Measurements from ENCODE around the gene FOXS1. TPM values are rescaled to one million over a fixed set of nuclear protein-coding genes. Genes with fewer than 3 reads are reported as not detected.
A peak's percentile ranks its signal among the peaks of the same experiment; 100 is the strongest.

FOXS1 gene
- total RNA-seq, 1 donor: 0.36 TPM

GRCh38 chr20:31871618-31871954 is 26.2 kb upstream of the FOXS1 start:
- Histone ChIP-seq H3K79me2 (ENCODE audit: insufficient read depth, low read length) (no peaks in the 10 kb centered on the region), H3K4me3 (ENCODE audit: insufficient read depth, low read length) (no peak overlapping the region), H3K27me3 (ENCODE audit: insufficient read depth, low read length) (peaks cover 42% of the 10 kb centered on the region), H3K4me1 (ENCODE audit: insufficient read depth, low read length) (peaks cover 3% of the 10 kb centered on the region), H3K9me3 (ENCODE audit: low read depth, low read length) (no peaks in the 10 kb centered on the region), H4K20me1 (ENCODE audit: insufficient read depth, low read length) (peaks cover 3% of the 10 kb centered on the region), H3K4me2 (ENCODE audit: insufficient read depth, low read length) (no peak overlapping the region), H3K27ac (ENCODE audit: low read depth, low read length) (no peak overlapping the region), H2AFZ (ENCODE audit: low read length) (no peak overlapping the region), H3K36me3 (ENCODE audit: insufficient read depth, low read length) (no peaks in the 10 kb centered on the region)
- DNase-seq (ENCODE audit: insufficient read length, low spot score, missing footprints): no peak
- no peak for TF ChIP-seq CTCF (IDR thresholded peaks at IDR 0.05; ENCODE audit: extremely low read depth, low read depth, low read length)

GRCh38 chr20:31870726-31871617 is 25.6 kb upstream of the FOXS1 start:
- Histone ChIP-seq H2AFZ (ENCODE audit: low read length) (no peak overlapping the region), H3K36me3 (ENCODE audit: insufficient read depth, low read length) (no peaks in the 10 kb centered on the region), H3K27me3 (ENCODE audit: insufficient read depth, low read length) (peaks cover 42% of the 10 kb centered on the region), H3K9me3 (ENCODE audit: low read depth, low read length) (no peaks in the 10 kb centered on the region), H3K4me2 (ENCODE audit: insufficient read depth, low read length) (peak overlapping the region; percentile 88), H3K79me2 (ENCODE audit: insufficient read depth, low read length) (no peaks in the 10 kb centered on the region), H3K4me1 (ENCODE audit: insufficient read depth, low read length) (peaks cover 3% of the 10 kb centered on the region), H3K4me3 (ENCODE audit: insufficient read depth, low read length) (peak overlapping the region; percentile 68), H4K20me1 (ENCODE audit: insufficient read depth, low read length) (peaks cover 3% of the 10 kb centered on the region), H3K27ac (ENCODE audit: low read depth, low read length) (no peak overlapping the region)
- TF ChIP-seq CTCF (IDR thresholded peaks at IDR 0.05; ENCODE audit: extremely low read depth, low read depth, low read length): no peak
- no peak for DNase-seq (ENCODE audit: insufficient read length, low spot score, missing footprints)

GRCh38 chr20:31869942-31870725 is 24.7 kb upstream of the FOXS1 start, which contains the start of the genes DUSP15 and TTLL9:
Gene DUSP15, minus strand, starts transcription at chr20:31870527. Its CDS starts 190 bp downstream, at chr20:31870337.
Gene TTLL9, plus strand, starts transcription at chr20:31870634. Its CDS starts 493 bp downstream, at chr20:31871127.
- peak; percentile 85 for DNase-seq (ENCODE audit: insufficient read length, low spot score, missing footprints)
- peak within 1 kb of the TSS; percentile 88 for H3K4me2 ChIP-seq (ENCODE audit: insufficient read depth, low read length)
- H3K9me3 ChIP-seq (ENCODE audit: low read depth, low read length): no peaks in the 10 kb centered on the region
- no peaks in the 10 kb centered on the region for H3K79me2 ChIP-seq (ENCODE audit: insufficient read depth, low read length)
- H3K4me1 ChIP-seq (ENCODE audit: insufficient read depth, low read length): peaks cover 3% of the 10 kb centered on the region
- H3K36me3 ChIP-seq (ENCODE audit: insufficient read depth, low read length): no peaks in the 10 kb centered on the region
- H3K27me3 ChIP-seq (ENCODE audit: insufficient read depth, low read length): peaks cover 42% of the 10 kb centered on the region
- H3K27ac ChIP-seq (ENCODE audit: low read depth, low read length): no peak within 1 kb of the TSS
- no peak for TF ChIP-seq CTCF (IDR thresholded peaks at IDR 0.05; ENCODE audit: extremely low read depth, low read depth, low read length)
- H2AFZ ChIP-seq (ENCODE audit: low read length): peak within 1 kb of the TSS; percentile 87
- H3K4me3 ChIP-seq (ENCODE audit: insufficient read depth, low read length): peak within 1 kb of the TSS; percentile 68
- H4K20me1 ChIP-seq (ENCODE audit: insufficient read depth, low read length): peaks cover 3% of the 10 kb centered on the region

- peak overlapping the region; percentile 87 for H2AFZ ChIP-seq (ENCODE audit: low read length)
- no peaks in the 10 kb centered on the region for H3K36me3 ChIP-seq (ENCODE audit: insufficient read depth, low read length)
- no peak for TF ChIP-seq CTCF (IDR thresholded peaks at IDR 0.05; ENCODE audit: extremely low read depth, low read depth, low read length)
- H3K27ac ChIP-seq (ENCODE audit: low read depth, low read length): no peak overlapping the region
- peak overlapping the region; percentile 88 for H3K4me2 ChIP-seq (ENCODE audit: insufficient read depth, low read length)
- DNase-seq (ENCODE audit: insufficient read length, low spot score, missing footprints): no peak
- H3K9me3 ChIP-seq (ENCODE audit: low read depth, low read length): no peaks in the 10 kb centered on the region
- peaks cover 37% of the 10 kb centered on the region for H3K27me3 ChIP-seq (ENCODE audit: insufficient read depth, low read length)
- H3K4me1 ChIP-seq (ENCODE audit: insufficient read depth, low read length): peaks cover 3% of the 10 kb centered on the region
- no peaks in the 10 kb centered on the region for H3K79me2 ChIP-seq (ENCODE audit: insufficient read depth, low read length)
- H3K4me3 ChIP-seq (ENCODE audit: insufficient read depth, low read length): peak overlapping the region; percentile 68
- peaks cover 3% of the 10 kb centered on the region for H4K20me1 ChIP-seq (ENCODE audit: insufficient read depth, low read length)
These were observed 24.2 kb upstream of the FOXS1 start for GRCh38 chr20:31869673-31869941.
